ELR (cell line): ENCODE data around the gene CACNA1D.
A peak's percentile ranks its signal among the peaks of the same experiment; 100 is the strongest.

Source experiments
- DNase-seq: peaks from one replicate; pipeline ENCODE4 v3.0.0-alpha.2; 2015; ENCODE audit warnings: low read depth

The CACNA1D gene

DNA sequence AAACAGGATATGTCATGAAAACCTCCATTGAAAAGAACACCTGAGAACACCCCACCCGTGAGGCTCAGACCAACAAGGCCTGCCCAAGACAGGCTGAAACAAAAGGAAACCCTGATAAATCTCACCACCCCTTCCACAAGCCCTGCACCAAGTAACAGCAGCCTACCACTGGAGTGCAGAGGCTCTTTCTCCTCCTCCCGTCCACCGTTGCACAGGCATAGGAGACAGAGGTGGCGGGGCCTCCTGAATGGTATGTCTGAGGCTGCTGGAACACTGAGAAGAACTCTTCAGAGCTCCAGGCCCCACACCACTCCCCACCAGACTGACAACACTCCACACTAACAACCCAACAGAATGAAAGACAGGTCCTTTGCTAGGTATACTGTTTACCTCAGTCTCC, 330.4 kb downstream of the CACNA1D start:
- DNase-seq = no peak

DNA sequence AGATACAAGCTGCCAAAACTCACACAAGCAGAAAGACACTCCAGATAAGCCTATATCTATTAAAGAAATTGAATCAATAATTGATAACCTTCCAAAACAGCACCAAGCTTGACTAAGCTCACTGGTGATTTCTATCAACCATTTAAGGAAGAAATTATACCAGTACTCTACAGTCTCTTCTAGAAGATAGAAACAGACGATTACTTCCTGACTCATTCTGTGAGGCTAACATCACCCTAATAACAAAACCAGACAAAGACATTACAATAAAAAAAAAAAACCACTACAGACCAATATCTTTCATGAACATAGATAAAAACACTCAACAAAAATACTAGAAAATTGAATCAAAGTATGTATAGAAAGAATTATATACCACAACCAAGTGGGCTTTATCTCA, 331.6 kb downstream of the CACNA1D start:
- DNase-seq = no peak

GRCh38 chr3:53828581-53828980, 334.2 kb downstream of the CACNA1D start:
- DNase-seq = no peak

DNA sequence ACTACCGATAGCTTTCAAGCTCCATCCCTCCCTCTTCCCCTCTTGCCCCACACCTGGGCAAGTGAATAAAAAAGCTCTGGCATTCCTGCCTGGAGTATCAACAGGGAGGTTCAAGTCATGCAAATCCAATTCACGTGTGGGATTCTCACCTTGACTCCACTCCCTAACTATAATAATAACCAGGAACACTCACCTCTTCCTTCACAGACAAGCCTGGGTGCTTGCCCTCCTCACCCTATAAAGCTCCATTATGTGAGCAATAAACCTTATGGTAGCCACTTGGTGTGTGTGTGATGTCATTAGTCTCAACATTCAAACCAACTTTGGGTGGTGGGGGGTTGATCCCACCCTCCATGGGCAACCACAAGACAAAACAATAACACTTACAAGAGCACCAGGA, 335.2 kb downstream of the CACNA1D start:
- no peak for DNase-seq

DNA sequence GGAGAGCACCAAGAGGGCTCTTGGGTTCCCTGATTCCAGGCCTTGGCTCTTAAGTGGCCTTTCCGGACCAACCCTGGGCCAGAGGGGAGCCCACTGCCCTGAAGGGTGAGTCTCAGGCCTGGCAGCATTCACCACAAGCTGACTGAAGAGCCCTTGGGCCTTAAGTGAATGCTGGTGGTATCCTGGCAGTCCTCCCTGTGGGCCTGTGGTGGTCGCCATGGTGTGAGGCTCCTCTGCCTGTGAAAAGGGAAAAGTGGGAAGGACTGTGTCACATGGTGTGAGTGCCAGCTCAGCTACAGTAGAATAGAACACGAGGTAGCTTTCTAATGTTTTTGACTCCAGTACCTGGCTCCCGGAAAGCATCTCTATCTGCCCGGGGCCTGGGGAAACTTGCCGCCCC, 336.5 kb downstream of the CACNA1D start:
- no peak for DNase-seq

DNA sequence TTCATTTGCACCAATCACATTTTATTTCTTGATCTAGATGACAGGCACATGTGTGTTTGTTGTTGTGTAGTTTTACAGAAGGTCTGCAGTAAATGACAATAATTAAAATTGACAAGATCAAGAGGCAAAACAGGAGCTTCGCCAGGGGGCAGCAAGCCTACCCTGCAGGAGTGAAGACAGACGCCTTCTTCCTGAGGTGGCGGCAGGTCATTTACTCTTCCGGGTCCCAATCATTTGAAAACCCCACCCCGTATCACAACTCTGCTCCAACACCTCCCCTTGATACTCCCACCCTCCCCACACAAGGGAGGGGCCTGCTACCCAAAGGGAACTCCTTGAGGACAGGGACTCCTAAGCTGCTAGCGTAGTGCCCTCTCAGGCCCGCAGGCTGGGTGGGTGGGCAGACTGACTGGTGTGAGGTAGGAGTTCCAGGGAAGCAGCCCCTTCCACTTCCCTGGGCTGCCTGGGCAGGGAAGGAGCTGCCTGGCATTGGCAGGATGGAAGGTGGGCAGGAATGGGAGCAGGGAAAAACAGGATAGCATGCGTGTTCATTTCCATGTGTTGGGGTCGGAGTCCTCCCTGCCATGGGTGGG, 338.7 kb downstream of the CACNA1D start:
- DNase-seq = no peak

DNA sequence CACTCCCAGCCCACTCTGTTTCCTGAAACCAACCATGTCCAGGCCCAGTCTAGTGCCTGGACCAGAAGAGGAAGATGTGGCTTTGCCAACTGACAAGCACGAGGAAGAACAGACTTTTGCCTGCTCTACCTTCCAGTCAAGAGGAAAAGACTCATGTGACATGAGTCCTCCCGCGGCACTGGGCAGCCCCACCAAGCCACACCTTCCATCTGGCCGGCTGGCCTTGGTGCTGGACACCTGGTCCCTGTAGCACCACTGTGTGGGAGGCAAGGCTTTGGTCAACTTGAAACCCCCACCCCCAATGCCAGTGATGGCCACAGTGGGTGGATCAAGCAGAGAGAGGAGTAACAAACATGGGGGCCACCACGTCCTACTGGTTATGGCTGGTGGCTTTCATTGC, 339.3 kb downstream of the CACNA1D start:
- DNase-seq = no peak

GRCh38 chr3:53834429-53835095, 340.2 kb downstream of the CACNA1D start:
- DNase-seq = no peak

- no peak for DNase-seq
Measured at GRCh38 chr3:53835257-53835656, 340.8 kb downstream of the CACNA1D start.

DNA sequence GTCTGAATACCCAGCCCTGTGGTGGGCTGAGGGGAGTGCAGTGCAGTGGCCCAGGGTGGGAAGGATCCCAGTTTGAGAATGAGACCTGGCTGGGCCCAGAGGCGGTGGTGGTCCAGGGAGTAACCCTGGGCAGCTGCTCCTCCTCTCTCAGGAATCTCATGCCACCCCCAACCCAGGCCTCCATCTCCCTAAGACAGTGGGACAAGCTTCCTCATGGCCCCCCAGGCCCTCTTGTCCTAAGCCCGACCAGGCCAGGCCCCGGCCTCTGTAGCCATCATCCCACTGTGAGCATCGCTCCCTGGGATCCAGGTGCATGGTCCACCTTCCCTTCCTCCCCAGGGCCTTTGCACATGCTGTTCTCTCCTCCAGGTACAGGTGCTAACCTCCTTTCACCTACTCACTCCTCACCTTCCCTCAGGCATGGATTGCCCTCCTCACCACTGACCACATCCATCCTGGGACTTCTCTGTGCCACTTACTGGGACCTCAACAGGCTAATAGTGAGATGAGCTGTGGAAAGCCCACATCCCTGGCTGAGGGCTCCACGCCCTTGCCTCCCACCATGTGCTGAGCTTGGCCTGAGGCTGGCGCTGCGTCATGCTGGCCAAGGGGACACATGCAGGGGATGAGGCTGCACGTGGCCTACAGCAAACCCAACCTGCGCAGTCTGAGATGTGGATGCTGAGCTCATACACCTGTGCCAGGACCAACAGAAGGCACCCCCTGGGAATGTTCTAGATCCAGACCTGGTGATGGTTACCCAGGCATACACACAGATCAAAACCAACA, 341.9 kb downstream of the CACNA1D start:
- no peak for DNase-seq

GRCh38 chr3:53837331-53837730, 342.9 kb downstream of the CACNA1D start:
- DNase-seq = no peak

GRCh38 chr3:53841296-53841695, 346.9 kb downstream of the CACNA1D start:
- no peak for DNase-seq

DNA sequence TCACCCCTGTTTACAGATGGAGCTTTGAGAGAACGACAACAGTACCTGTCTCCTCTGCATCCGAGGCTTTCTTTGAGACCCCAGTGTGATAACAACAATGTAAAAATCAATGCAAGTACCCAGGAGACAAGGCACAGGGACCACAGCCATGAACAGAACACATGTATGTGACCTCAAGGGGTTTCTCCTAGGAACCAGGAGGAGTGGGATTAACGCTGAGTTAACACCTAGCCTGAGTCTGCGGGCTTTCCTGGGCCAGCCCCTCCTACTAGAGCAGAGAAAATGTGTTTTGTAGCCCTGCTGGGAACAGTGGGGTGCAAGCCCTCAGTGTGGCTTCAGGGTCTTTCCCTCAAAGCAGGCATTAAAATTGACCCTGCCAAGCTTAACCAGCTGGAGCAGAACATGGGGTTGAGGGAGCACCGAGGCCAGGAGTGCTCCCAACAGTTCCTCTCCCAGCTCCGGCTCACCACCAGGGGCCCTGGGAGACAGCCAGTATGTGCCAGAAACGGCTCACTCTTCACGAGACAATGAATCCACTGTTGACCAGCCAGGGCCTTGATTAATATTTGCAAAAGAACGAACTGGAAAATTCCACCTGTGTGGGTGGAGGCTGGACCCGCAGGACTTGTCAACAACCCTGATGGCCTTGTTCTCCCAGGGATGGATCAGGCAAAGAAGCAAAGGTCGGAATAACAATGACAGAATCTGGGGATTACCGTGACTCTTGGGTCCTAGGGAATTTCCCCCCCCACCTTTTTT, 348.2 kb downstream of the CACNA1D start:
- peak; percentile 13 for DNase-seq

GRCh38 chr3:53843195-53844177, 349.1 kb downstream of the CACNA1D start:
- DNase-seq = no peak

DNA sequence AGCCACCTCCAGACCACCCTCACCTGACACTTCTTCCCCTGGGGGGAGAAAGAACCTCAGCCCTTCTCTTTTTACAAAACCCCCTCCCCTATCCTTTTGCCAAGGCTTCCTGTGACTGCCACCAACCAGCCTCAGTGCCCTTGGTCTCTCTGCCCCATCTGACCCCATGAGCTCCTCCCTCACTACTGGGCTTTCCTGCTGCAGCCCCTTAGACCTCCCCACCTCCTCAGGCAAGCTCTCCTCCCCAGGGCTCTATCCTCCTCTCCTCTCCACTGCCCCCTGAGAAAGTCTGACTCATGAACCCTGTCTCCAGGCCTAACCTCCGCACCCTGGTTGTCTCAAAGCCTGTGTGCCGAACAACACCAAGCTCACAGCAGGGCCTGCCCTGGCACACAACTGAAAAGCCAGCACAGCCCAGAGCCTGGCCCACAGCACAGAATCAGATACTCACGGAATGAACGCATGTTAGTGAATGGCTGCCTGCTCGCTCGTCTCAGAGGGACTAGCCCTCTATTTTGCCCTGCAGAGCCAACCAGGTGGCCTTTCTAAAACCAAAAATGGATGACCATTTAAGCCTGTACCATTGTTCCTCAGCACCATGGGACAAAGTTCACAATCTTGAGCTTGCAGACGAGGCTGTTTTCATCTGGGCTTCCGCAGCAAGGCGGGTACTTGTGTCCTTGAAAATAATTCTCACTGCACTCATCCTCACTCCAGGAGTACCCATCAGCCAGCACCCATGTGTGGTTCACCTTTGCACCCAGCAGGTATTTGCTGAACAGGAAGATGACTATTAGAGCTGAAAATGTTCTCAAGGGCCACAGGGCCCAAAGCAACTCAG, 350.1 kb downstream of the CACNA1D start:
- DNase-seq = no peak

DNA sequence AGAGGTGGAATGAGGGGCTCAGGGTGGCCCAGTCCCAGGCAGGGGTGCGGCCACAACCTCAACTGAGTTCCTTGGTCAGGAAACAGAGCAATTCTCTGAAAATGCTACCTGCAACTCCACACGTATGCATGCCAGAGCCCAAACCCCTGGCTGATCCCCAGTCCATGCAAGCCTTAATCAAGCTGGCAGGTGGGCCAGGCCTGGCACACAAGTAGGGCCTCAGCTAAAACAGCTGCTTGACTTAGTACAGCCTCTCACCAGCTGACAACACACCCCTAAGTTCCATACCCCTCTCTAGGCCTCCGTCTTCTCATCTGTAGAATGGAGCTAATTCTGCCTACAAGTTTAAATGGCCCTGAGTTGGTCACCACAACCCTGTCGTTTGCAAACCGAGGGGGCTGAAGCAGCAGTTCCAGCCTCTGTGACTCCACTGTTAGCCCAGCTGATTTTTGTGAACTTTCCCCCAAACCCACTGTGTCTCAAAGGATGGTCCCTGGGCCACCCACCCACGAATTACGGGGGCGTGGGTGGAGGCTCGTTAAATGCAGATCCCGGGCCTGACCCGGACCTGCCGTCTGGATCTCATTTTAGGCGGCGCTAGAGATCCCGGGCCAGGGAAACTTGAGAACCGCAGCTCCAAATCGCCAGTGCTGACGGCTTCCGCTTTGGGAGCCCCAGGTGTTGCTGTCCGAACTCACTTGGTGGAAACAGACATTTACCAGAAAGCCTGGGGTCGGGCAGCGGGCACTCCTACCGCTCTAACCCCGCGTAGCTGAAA, 350.9 kb downstream of the CACNA1D start:
- peak; percentile 13 for DNase-seq

DNA sequence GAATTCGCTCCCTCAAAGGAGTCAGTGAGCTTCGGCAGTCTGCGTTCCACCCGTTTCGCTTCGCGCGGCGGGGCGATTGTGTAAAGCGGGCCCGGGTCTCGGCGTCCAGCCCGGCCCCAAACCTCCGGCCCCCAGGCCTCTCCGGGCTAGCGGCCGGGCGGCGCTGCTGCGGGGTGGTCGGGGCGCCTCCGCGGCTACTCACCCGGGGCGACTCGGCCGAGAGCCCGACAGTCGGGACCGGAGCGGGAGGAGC, 351.4 kb downstream of the CACNA1D start:
- no peak for DNase-seq

- no peak for DNase-seq
Measured at GRCh38 chr3:53846134-53846850, 351.9 kb downstream of the CACNA1D start, which contains the start of the genes CHDH and IL17RB. CHDH (minus strand) TSS chr3:53846419; CDS start chr3:53824008, 22,411 bp downstream. IL17RB (plus strand) TSS chr3:53846568; CDS start chr3:53846589, 21 bp downstream.

- DNase-seq = no peak
Measured at GRCh38 chr3:53846851-53847155, 352.4 kb downstream of the CACNA1D start.
